ENCODE data around the gene FAM120A.

FAM120A gene

DNA sequence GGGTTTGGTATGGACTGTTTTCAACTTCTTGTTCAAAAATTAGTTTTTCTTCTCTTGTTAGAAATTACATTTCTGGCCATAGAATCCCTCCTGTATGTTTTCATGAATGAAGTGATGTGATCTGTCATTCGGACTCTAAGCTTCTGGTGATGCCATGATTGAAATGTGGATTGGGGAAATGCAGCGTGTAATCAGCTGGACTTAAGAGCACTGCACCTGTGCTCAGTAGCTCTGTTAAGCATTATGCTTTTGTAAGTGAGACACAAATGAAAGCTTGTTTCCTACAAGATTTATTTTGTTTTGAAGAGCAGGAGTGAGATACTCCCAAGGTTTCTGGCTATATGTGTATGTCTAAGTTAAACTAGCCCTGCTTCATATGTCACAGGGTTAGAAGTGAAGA, 25.9 kb downstream of the FAM120A start:
- no peak overlapping the region for H3K4me3 ChIP-seq (ENCODE audit: low read depth, low read length)
- TF ChIP-seq, protein P1, sequence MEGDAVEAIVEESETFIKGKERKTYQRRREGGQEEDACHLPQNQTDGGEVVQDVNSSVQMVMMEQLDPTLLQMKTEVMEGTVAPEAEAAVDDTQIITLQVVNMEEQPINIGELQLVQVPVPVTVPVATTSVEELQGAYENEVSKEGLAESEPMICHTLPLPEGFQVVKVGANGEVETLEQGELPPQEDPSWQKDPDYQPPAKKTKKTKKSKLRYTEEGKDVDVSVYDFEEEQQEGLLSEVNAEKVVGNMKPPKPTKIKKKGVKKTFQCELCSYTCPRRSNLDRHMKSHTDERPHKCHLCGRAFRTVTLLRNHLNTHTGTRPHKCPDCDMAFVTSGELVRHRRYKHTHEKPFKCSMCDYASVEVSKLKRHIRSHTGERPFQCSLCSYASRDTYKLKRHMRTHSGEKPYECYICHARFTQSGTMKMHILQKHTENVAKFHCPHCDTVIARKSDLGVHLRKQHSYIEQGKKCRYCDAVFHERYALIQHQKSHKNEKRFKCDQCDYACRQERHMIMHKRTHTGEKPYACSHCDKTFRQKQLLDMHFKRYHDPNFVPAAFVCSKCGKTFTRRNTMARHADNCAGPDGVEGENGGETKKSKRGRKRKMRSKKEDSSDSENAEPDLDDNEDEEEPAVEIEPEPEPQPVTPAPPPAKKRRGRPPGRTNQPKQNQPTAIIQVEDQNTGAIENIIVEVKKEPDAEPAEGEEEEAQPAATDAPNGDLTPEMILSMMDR (IDR thresholded peaks at IDR 0.05; ENCODE audit: borderline replicate concordance, insufficient read depth, low read depth, low read length), result no peak

DNA sequence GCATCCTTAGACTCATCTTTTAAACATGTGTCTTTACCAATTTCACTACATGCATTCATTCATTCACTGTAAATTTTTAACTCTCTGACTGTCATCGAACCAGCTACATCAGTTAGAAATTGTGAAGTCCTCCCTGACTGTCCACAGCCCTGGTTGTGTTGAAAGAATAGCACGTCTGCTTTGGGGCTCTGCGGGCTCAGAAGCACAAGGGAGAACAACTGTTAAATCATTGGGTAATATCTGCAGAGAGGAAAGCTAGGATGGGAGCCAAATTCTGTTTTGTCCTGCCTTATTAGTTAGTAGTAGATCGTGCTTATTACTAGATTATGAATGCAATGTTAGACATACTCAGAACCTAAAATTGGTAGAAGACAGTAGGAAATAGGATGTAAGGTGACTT, 28.2 kb downstream of the FAM120A start:
- H3K4me3 ChIP-seq (ENCODE audit: low read depth, low read length), result no peak overlapping the region
- TF ChIP-seq, protein P1 (IDR thresholded peaks at IDR 0.05; ENCODE audit: borderline replicate concordance, insufficient read depth, low read depth, low read length), result no peak

DNA sequence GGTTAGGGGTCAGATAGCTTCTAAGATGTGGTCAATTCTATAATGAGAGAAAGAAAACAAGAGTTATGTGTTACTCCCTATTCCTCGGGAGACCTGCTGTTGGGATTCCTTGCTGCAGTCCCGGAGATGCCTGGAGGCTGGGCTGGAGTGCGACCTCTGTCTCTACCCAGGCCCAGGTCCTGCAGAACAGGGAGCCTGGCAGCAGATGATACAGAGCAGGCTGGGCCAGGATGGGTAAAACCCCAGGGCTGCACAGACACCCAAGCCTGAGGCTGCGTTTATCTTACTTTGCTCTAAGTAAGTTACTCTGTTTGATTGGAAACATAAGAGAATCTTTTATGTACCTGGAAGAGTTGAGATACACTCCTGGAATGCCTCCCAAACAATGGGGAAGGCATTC, 28.8 kb downstream of the FAM120A start:
- H3K4me3 ChIP-seq (ENCODE audit: low read depth, low read length), result no peak overlapping the region
- TF ChIP-seq, protein P1 (IDR thresholded peaks at IDR 0.05; ENCODE audit: borderline replicate concordance, insufficient read depth, low read depth, low read length), result no peak

DNA sequence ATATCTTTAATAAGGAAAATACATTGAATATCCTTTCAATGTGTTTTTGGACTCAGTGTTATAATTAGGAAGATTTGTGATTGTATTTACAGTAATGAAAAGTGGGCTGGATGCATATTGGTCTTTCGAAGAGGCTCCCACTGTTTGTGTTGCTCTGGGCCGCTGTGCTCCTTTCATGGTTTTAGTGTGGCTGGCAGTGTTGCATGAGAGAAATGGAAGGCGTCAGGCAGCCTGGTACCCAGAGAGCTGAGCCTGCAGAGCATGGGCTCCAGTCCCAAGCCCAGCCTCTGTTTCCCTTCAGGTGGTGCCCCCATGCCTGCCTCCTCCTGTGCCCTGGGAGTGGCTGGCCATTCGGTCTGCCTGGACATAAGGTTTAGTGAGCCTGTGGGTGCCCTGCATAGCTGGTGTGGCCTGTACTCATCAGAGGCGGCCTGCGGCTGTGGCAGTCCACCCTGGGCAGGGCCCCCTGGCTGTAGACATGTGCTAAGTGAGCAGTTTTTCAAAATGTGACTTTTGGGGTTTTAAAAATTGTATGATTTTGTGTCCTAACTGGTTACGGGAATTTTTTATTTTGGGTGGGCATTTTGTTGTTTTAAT, 29.3 kb downstream of the FAM120A start:
- TF ChIP-seq, protein P1 (IDR thresholded peaks at IDR 0.05; ENCODE audit: borderline replicate concordance, insufficient read depth, low read depth, low read length), result no peak
- no peak overlapping the region for H3K4me3 ChIP-seq (ENCODE audit: low read depth, low read length)

DNA sequence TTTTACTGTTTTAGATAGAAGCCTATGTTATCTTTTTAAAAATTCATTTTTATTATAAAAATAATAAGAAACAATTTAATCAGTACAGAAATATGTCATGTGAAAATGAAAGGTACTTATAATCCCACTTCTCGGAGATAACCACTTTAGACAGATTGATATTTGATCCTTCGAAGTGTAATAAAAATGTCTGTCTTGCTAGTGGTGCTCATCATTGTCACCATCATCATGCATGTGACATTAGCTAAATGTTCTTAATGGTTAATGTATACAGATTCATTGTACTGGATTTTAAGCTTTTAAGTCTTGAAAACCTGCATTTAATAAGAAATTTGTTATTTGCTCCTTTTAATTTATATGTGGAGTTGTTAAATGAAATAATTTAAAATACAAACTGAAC, 32.0 kb downstream of the FAM120A start:
- no peak overlapping the region for H3K4me3 ChIP-seq (ENCODE audit: low read depth, low read length)
- TF ChIP-seq, protein P1 (IDR thresholded peaks at IDR 0.05; ENCODE audit: borderline replicate concordance, insufficient read depth, low read depth, low read length), result no peak

DNA sequence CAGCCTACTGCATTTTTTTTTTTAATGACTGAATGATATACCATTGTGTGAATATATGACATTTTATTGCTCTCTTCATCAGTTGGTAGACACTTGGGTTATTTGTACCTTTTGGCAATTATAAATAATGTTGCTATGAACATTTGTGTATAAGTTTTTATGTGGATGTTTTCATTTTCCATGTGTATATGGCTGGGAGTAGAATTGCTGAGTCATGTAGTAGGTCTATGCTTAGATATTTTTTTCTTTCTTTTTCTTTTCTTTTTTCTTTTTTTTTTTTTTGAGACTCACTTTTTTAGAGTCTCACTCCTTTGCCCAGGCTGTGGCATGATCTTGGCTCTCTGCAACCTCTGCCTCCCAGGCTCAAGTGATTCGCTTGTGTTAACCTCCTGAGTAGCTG, 34.8 kb downstream of the FAM120A start:
- TF ChIP-seq, protein P1 (IDR thresholded peaks at IDR 0.05; ENCODE audit: borderline replicate concordance, insufficient read depth, low read depth, low read length), result no peak
- H3K4me3 ChIP-seq (ENCODE audit: low read depth, low read length), result no peak overlapping the region

DNA sequence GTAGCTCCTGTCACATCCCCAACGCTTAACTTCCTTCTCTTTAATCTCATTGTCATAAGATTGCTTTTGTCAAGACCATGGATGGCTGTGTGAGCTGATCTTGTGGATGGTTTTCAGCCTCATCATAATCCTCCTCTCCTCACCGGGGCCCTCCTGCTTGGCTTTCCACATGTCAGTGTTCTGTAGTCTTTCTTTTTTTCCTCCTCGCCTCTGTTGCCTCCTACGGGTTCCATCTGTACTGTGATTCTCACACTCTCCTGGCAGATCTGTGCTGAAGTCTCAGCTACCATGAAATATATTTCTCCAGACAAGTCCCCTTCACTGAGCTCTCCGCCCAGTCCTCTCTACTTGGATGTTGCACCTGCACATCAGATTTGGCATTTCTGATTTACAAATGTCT, 36.8 kb downstream of the FAM120A start:
- TF ChIP-seq, protein P1 (IDR thresholded peaks at IDR 0.05; ENCODE audit: borderline replicate concordance, insufficient read depth, low read depth, low read length), result no peak
- H3K4me3 ChIP-seq (ENCODE audit: low read depth, low read length), result no peak overlapping the region
